Renal cortex interstitium (tissue), 11 donors: ENCODE data around the gene MRGPRD. TPM values are rescaled to one million over a fixed set of nuclear protein-coding genes. Genes with fewer than 3 reads are reported as not detected.
"Not testable (repeated sequence)": the region's sequence is repeated elsewhere in the genome, so short reads cannot be mapped to it uniquely, and the experiment has no call there.

Experiments used
- DNase-seq, 11 donors: peaks; one replicate each; pipeline ENCODE4 v3.0.0-alpha.2; 2013; ENCODE audit warnings: low read depth in 9 of 11, low spot score in 4 of 11; ENCODE audit errors: extremely low read depth in 1 of 11
- polyA plus RNA-seq, 3 donors: library from polyadenylated mRNA; unstranded; fragments of 120-200 nt; gene quantifications; one replicate each; pipeline ENCODE4 v1.2.1, GENCODE V29; 2013; ENCODE audit not compliant: insufficient read length in 3 of 3

MRGPRD gene
- polyA plus RNA-seq, 3 donors = not detected

- DNase-seq = peak in 1 of 11 donors; percentile 24
Measured at GRCh38 chr11:69008737-69009440, 28.1 kb upstream of the MRGPRD start.

- DNase-seq = no peak
Measured at GRCh38 chr11:69007975-69008381, 27.2 kb upstream of the MRGPRD start.

- no peak for DNase-seq
Measured at GRCh38 chr11:69006816-69007215, 26.0 kb upstream of the MRGPRD start.

- no peak for DNase-seq
Measured at GRCh38 chr11:69005631-69006368, 25.0 kb upstream of the MRGPRD start.

GRCh38 chr11:69005183-69005630 is 24.4 kb upstream of the MRGPRD start:
- no peak for DNase-seq

GRCh38 chr11:69004411-69005182 is 23.8 kb upstream of the MRGPRD start:
- DNase-seq = no peak

GRCh38 chr11:69003866-69004367 is 23.1 kb upstream of the MRGPRD start:
- DNase-seq = no peak

GRCh38 chr11:69003301-69003865 is 22.6 kb upstream of the MRGPRD start:
- DNase-seq = no peak

GRCh38 chr11:69002570-69003231 is 21.9 kb upstream of the MRGPRD start:
- no peak for DNase-seq

- no peak for DNase-seq
Measured at GRCh38 chr11:69002110-69002569, 21.4 kb upstream of the MRGPRD start.

GRCh38 chr11:69001243-69002081 is 20.7 kb upstream of the MRGPRD start:
- DNase-seq = no peak

- no peak for DNase-seq
Measured at GRCh38 chr11:69000831-69001242, 20.1 kb upstream of the MRGPRD start.

GRCh38 chr11:69000391-69000790 is 19.6 kb upstream of the MRGPRD start:
- no peak for DNase-seq

- not testable (repeated sequence) for DNase-seq
Measured at GRCh38 chr11:68999748-69000355, 19.1 kb upstream of the MRGPRD start.

GRCh38 chr11:68999093-68999747 is 18.4 kb upstream of the MRGPRD start:
- DNase-seq = no peak

- peak in 1 of 11 donors; percentile 19 for DNase-seq
Measured at GRCh38 chr11:68998390-68998911, 17.7 kb upstream of the MRGPRD start.

- DNase-seq = no peak
Measured at GRCh38 chr11:68997995-68998348, 17.2 kb upstream of the MRGPRD start.
